ENCODE measurements around the gene ROBO1.

- TF ChIP-seq, protein P1, sequence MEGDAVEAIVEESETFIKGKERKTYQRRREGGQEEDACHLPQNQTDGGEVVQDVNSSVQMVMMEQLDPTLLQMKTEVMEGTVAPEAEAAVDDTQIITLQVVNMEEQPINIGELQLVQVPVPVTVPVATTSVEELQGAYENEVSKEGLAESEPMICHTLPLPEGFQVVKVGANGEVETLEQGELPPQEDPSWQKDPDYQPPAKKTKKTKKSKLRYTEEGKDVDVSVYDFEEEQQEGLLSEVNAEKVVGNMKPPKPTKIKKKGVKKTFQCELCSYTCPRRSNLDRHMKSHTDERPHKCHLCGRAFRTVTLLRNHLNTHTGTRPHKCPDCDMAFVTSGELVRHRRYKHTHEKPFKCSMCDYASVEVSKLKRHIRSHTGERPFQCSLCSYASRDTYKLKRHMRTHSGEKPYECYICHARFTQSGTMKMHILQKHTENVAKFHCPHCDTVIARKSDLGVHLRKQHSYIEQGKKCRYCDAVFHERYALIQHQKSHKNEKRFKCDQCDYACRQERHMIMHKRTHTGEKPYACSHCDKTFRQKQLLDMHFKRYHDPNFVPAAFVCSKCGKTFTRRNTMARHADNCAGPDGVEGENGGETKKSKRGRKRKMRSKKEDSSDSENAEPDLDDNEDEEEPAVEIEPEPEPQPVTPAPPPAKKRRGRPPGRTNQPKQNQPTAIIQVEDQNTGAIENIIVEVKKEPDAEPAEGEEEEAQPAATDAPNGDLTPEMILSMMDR (conservative IDR thresholded peaks at IDR 0.05; ENCODE audit: low read depth, low read length): no peak
- no peak for TF ChIP-seq EZH2phosphoT487 (IDR thresholded peaks at IDR 0.05; ENCODE audit: borderline replicate concordance, low read length)
- no peak for TF ChIP-seq EZH2 (IDR thresholded peaks at IDR 0.05; ENCODE audit: low read length, unreplicated experiment)
These were observed 965.3 kb downstream of the ROBO1 start for GRCh38 chr3:78802562-78802930.

Data from PC-3 (cell line).